Lung microvascular endothelial cell (primary cell): ENCODE data around the gene CXXC1. TPM values are rescaled to one million over a fixed set of nuclear protein-coding genes. Genes with fewer than 3 reads are reported as not detected.
"Not testable (repeated sequence)": the region's sequence is repeated elsewhere in the genome, so short reads cannot be mapped to it uniquely, and the experiment has no call there.

Experiments
- DNase-seq, 2 donors: peaks; one replicate each; pipeline versions ENCODE4 v3.0.0 to v3.0.0-alpha.2; 2010; ENCODE audit warnings: low read depth in 2 of 2
- total RNA-seq: library from RNA; depleted of rRNA; stranded (reverse); fragments of >200 nt; gene quantifications from 2 replicates; pipeline ENCODE4 v1.2.1, GENCODE V29; 2014

CXXC1 gene
- total RNA-seq, 1 donor from 2014 or later, result 35.3 TPM

DNA sequence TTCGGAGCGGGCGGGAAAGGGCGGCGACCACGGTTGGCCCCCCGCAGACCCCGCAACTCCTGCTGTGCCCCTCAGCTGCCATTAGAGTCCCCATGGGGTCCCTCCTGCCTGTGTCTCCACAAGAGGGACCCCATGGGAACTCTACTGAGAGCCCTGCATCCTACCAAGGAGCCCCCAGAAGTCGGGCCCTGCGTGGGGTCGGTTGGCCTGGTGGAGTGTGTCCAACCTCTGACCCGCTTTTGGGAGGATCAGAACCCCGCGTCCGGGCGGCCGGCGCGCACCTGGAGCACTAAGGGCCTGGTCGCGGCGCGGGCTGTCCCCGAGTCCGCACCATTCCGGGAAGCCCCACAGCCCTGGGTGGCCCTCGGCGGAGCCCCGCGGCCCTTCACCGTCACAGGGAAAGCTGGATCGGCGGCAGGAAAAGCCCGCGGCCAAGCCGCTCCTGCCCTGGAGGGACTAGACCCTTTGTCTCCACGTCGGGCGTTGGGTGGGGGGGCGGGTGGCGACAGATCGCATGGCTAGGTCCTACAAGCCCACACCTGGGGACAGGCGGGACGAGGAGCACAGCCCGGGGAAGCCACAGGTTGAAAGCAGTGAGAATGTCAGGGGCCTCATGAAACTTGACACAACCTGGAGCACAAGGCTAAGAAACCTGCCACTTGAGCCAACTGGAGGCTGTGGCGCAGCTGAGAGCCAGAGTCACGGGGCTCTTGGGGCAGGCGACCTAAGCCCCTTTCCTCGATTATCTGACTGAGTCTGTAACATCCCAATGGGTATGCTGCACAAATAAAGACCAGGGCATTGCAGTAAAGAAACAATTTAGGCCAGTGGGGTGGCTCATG, 11.2 kb upstream of the CXXC1 start:
- no peak for DNase-seq

- DNase-seq, result peak; percentile 65 to 70
Observed at GRCh38 chr18:50297621-50298442, 10.3 kb upstream of the CXXC1 start.

DNA sequence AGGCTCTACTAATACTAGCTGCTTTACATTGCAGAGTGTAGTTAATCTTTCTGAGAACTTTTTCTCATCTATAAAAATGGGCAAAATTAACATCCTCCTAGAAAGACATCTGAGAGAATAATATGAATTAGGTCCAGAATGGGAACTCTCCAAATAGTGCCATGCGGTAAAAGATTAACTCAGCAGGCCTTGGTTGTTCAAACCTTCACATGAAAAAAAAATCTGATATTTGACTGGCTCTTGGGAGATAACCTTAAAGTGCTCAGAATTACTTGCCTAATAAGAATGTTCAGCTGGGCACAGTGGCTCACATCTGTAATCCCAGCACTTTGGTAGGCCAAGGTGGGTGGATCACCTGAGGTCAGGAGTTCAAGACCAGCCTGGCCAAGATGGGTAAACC, 5.5 kb upstream of the CXXC1 start:
- DNase-seq, result no peak

DNA sequence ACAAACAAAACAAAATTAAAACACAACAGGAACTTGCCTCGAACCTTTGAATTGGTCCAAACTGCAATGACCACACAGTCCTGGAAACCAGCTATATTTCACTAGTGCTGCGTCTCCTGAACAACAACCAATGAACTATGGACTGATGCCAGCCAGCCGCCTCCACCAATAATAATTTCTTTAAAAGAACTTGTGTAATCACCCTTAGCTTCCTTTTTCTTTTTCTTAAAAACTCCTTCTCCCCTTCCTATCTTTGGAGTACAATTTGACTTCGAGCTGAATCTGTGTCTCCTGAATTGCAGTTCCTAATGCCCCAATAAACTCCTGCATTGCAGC, 1.6 kb upstream of the CXXC1 start:
- DNase-seq, result no peak

- not testable (repeated sequence) for DNase-seq
Observed at GRCh38 chr18:50288348-50289107, 1.0 kb upstream of the CXXC1 start.

DNA sequence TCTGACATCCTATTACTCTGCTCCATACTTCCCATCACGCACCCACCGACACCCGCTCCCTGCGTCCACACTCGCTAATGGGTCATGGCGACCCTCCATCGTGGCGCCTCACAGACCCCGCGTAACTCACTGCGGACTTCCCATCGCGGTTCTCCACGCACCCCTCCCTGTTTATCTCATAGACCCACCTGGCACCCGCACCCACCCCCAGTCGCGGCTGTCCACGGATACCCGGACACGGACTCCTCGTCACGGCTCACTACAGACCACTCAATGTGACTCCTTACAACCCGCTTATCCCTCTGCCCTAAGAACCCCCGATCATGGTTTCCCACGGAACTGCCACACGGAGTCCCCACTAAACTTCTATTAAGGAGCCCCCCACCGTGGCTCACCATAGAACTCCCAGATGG, 458 bp downstream of the CXXC1 start:
- peak in 1 of 2 donors; percentile 14 for DNase-seq

DNA sequence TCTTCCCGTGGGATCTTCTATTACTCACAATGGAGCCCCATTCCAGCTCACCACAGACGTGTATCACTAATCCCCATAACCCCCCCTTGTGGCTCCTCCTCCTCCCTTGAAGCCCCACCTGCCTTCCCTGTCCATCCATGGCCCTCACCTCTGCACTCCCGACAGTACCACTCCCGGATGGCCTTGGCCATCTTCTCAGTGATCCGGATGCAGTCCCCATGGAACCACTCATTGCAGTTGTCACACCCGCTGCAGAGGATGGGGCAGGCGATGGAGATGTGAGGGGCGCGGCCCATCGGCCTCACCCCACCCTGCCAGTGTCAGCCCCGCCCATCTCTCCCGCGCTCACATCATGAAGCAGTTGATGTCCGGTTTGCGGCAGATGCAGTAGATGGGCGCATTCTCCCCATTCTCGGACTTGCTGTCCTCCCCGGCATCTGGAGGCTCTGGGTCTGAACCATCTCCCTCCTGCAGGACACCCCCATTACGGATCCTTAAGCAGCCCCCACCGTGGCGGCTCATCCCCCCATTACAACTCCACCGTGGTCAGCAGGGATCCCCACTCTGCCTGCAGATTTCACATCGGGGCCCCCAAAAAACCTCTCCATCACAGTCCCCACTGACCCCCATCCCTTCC, 983 bp downstream of the CXXC1 start:
- peak; percentile 21 to 25 for DNase-seq

DNA sequence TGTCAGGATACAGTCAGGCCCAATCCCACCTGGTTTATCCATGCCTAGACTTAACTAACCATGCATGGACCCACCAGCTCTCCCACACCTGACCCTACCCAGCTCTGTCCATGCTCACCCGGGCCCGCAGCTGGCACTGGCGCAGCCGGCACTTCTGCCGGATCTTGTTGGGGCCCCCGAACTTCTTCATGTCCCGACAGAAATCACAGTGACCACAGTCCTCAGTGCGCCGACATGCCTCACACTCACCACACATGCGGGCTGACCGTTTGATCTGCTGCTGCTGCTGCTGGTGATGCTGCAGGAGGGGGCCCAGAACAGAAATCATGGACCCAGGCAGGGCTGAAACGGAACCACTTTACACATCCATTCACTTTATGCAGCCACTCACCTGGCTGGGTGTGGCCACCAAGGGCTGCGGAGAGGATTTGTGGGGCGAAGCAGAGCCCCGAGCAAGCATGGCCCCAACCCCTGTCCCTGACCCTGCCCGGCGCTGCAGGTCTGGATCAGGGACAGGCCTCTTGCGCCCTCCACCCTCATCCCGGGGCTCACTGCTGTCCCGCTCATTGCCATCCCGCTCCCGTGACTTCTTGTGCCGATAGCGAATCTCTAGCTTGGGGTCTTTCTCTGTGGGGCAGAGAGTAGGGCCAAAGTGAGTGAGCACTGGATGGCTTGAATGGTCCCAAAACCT, 1.7 kb downstream of the CXXC1 start:
- DNase-seq, result no peak

GRCh38 chr18:50285071-50285470, 2.4 kb downstream of the CXXC1 start:
- DNase-seq, result no peak

DNA sequence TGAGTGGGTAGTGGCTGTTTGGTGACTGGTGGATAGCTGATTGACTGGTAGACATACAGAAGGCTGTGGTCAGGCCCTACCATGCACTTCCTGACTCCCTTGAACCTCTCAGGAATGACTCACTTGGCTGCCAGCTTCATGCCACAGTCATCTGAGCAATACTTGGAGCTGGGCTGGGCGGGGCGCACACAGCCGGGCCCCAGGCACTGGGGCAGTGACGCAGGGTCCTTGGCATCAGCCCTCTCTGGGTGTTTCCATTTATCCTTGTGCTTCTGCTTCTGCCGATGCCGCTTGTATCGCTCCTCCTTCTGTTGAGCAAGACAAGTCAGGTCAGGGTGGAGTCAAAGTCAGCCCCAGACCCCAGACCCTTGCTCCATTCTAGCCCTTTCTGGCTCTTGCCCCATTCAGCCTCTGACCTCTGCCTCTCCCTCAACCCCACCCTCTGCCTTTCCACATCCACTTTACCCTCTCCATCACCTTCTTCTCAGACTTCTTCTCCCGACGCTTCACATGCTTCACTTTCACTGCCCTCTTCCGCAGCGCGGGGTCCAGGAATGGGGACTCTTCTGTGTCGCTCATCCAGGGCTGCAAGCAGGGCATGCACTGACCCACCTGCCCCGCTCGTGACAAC, 3.1 kb downstream of the CXXC1 start:
- DNase-seq, result peak in 1 of 2 donors; percentile 43

DNA sequence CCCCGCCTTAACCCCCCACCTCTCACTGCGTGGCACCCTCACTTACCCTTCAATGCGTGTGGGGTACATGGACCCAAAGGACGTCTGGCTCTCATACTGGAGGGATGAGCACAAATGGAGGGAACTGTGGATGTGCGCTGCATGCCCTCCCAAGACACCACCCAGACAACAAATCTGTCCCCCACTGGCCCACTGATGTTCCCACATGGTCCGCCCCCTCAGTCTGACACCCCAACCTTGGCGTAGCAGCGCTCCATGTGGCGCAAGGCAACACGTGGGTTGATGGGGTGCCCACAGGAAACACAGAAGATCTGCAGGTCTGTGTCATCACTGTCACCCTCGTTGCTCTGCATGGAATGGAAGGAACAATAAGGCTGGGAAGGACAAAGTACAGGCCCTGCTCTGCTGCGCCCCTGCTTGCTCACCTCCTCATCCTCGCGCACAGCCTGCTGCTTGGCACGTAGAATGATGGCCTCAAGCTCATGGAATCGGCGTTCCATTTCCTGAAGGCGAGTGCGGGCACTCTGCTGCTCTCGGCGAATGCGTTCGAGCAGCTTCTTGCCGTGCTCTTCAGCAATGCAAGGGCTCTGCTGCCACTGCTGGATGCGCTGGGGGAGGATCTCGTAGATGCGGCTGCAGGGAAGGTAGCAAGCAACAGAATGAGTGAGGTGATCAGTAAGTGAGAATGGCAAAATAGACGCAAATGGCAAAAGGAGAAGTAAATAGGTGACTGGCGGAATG, 3.9 kb downstream of the CXXC1 start:
- DNase-seq, result no peak

DNA sequence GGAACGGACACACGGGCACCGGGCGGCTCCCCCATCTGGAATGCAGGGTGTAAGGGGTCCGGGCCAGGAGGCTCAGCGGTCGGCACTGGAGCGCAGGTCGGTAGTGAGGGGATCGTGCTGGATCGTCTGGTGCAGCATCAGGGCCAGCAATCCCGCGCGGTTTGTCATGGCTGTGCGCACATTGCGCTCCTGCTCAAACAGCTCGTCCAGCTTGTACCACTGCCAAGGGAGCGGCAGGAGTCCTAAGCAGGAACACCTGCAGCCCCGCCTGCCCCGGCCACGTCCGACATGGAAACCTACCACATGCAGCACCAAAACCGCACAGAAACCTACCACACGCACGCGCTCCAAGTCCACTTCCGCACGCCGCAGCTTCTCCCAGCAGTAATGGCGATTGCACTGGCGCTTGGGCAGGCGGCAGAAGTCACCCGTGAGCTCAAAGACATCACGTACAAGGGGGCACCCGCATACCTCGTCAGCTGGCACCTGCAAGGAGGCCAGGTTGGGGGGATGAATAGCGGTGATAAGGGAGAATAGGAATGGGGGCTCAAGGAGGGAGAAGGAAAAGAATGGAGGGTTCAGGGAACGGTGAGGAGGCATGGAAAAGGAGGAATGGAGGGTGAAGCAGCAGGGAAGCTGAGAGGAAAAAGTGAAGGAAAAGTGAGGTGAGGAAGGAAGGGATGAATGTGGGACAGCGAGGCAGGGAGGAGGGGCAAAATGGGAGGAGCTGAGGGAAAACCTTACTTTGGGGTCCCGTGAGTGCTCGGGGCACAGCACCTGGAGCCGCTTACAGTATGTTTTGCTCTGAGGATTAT, 4.8 kb downstream of the CXXC1 start:
- no peak for DNase-seq

- DNase-seq, result no peak
Observed at GRCh38 chr18:50281972-50282520, 5.4 kb downstream of the CXXC1 start.

- peak; percentile 99 for DNase-seq
Observed at GRCh38 chr18:50281295-50281971, 6.1 kb downstream of the CXXC1 start, which contains the start of gene MBD1. Gene MBD1, minus strand, starts transcription at chr18:50281523. Its CDS starts 1,531 bp downstream, at chr18:50279992.

DNA sequence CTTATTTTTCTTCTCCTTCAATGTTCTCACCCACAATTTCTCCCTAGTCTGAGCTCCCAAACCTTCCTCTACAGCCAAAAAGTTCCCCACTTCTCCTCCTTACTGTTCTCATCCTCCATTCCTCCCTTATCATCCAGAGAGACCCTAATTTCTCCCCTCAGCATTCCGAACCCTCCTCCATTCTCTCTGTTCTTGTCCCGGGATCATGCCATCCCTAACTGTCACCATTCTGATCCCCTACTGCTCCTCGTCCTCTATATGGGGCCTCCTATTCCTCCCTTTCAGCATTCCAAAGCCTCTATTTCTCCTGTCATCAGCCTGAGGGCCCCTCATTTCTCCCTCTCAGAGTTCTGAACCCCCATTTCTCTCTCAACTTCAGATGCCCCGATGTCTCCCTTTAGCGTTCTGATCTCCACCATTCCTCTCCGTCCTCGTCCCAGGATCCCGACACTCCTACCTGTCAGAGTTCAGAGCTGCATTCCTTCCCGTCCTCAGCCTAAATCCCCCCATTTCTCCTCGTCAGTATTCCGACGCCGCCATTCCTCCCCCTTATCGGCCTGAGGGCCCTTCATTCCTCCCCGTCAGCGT, 6.7 kb downstream of the CXXC1 start:
- DNase-seq, result no peak

GRCh38 chr18:50279752-50280151, 7.7 kb downstream of the CXXC1 start:
- DNase-seq, result no peak

GRCh38 chr18:50277942-50278341, 9.6 kb downstream of the CXXC1 start:
- DNase-seq, result peak; percentile 49 to 80
